GM12878 (cell line): ENCODE measurements around the gene ANKIB1. TPM values are rescaled to one million over a fixed set of nuclear protein-coding genes. Genes with fewer than 3 reads are reported as not detected.
A peak's percentile ranks its signal among the peaks of the same experiment; 100 is the strongest.

ENCODE experiments used
- ATAC-seq: fragments of 200-7000 bp; cut with Tn5 transposase; 3 replicates; pipeline ENCODE4 v1.9.1; 2020; ENCODE audit warnings: mild to moderate bottlenecking, moderate library complexity
- BruUV-seq: library from RNA; stranded (reverse); fragments of 400-500 nt; replicated peaks from 2 replicates; lab custom pipeline; 2021; lab: Mats Ljungman, UMichigan
- CTCF ChIA-PET: fragments of 300-600 bp; sonication (Branson Sonifier 250); formaldehyde crosslinking; extraction: SDS; loops from one replicate; lab custom pipeline; 2021; ENCODE audit warnings: inconsistent platforms; lab: Yijun Ruan, JAX
- POLR2A ChIA-PET: fragments of 350-600 bp; formaldehyde crosslinking; extraction: SDS; loops from one replicate; lab custom pipeline; 2021; ENCODE audit warnings: inconsistent platforms; lab: Charles Lee
- RAD21 ChIA-PET: fragments of 300-600 bp; sonication (Branson Sonifier 250); formaldehyde crosslinking; loops from one replicate; lab custom pipeline; 2023; ENCODE audit warnings: antibody characterized with exemption; ENCODE audit not compliant: unreplicated experiment; lab: Charles Lee
- SMC1A ChIA-PET: fragments of 300-600 bp; sonication (Branson Sonifier 250); formaldehyde crosslinking; loops from one replicate; lab custom pipeline; 2023; ENCODE audit not compliant: unreplicated experiment, uncharacterized antibody; lab: Charles Lee
- DNase-seq: peaks from one replicate; pipeline ENCODE4 v3.0.0-alpha.2; 2011; ENCODE audit warnings: low read depth, low spot score
- FAIRE-seq: peaks from 3 replicates; lab custom pipeline; 2011; peaks lifted over from hg19 to GRCh38; lab: Jason Lieb, UNC
- H2AFZ ChIP-seq: 2 replicates; pipeline ENCODE4 v1.6.0; 2011; ENCODE audit warnings: low read depth, low read length, control low read depth; ENCODE audit not compliant: control insufficient read depth
- H3K27ac ChIP-seq: 2 replicates; pipeline ENCODE4 v1.5.1; 2011; ENCODE audit warnings: control low read depth; ENCODE audit not compliant: control insufficient read depth, insufficient read depth
- H3K27me3 ChIP-seq, 2 experiments: replicated peaks in 1 of 2; 2 replicates each; pipeline versions ENCODE4 v1.6.0 to v1.6.1; 2011; ENCODE audit warnings: low read length in 1 of 2; ENCODE audit not compliant: control insufficient read depth in 2 of 2, insufficient read depth in 2 of 2
- H3K36me3 ChIP-seq, 2 experiments: 2 replicates each; pipeline ENCODE4 v1.5.1; 2011; ENCODE audit warnings: low read length in 1 of 2; ENCODE audit not compliant: control insufficient read depth in 2 of 2, insufficient read depth in 2 of 2
- H3K4me1 ChIP-seq: 2 replicates; pipeline ENCODE4 v1.6.1; 2011; ENCODE audit warnings: mild to moderate bottlenecking, low read length, moderate library complexity, mixed read lengths; ENCODE audit not compliant: control insufficient read depth, insufficient read depth
- H3K4me2 ChIP-seq: 2 replicates; pipeline ENCODE4 v1.6.0; 2011; ENCODE audit warnings: control low read depth; ENCODE audit not compliant: control insufficient read depth, insufficient read depth
- H3K4me3 ChIP-seq: fragments of 200-600 bp; sonication (generic); 2 replicates; pipeline ENCODE4 v1.5.1; 2016
- H3K79me2 ChIP-seq: 2 replicates; pipeline ENCODE4 v1.6.0; 2011; ENCODE audit warnings: low read length; ENCODE audit not compliant: control insufficient read depth, insufficient read depth
- H3K9ac ChIP-seq: 2 replicates; pipeline ENCODE4 v1.8.0; 2011; ENCODE audit warnings: low read length, control low read depth, mixed read lengths; ENCODE audit not compliant: control insufficient read depth, insufficient read depth
- H3K9me3 ChIP-seq: replicated peaks from 3 replicates; pipeline ENCODE4 v1.5.1; 2011; ENCODE audit warnings: mild to moderate bottlenecking, low read length; ENCODE audit not compliant: control insufficient read depth, insufficient read depth
- H4K20me1 ChIP-seq: 2 replicates; pipeline ENCODE4 v1.6.0; 2011; ENCODE audit not compliant: control insufficient read depth, insufficient read depth
- ASH2L ChIP-seq: fragments of 300-600, 200-600 bp; sonication (generic); IDR thresholded peaks from 2 replicates; pipeline ENCODE4 v1.6.1; 2017; ENCODE audit warnings: low read depth, mild to moderate bottlenecking, borderline replicate concordance
- CHD4 ChIP-seq: fragments of 200-600 bp; sonication (generic); IDR thresholded peaks from 2 replicates; pipeline ENCODE4 v1.6.1; 2016; ENCODE audit warnings: mild to moderate bottlenecking
- ETV6 ChIP-seq, 2 experiments: fragments of 450-650 bp in 1 of 2; IDR thresholded peaks in 1 of 2; conservative IDR thresholded peaks in 1 of 2; 2 replicates each; pipeline ENCODE4 v1.6.1; 2014; ENCODE audit warnings: antibody characterized with exemption in 1 of 2, borderline replicate concordance in 1 of 2, low read depth in 1 of 2, mild to moderate bottlenecking in 1 of 2, moderate library complexity in 1 of 2
- PAX5 ChIP-seq: IDR thresholded peaks from 2 replicates; pipeline ENCODE4 v1.6.1; 2011; ENCODE audit warnings: low read depth, low read length, borderline replicate concordance
- SP1 ChIP-seq: IDR thresholded peaks from one replicate; pipeline ENCODE4 v1.6.1; 2011; ENCODE audit warnings: low read depth, low read length
- SUPT20H ChIP-seq: IDR thresholded peaks from 2 replicates; pipeline ENCODE4 v1.6.1; 2011; ENCODE audit warnings: low read depth, mild to moderate bottlenecking, low read length, moderate library complexity, borderline replicate concordance; ENCODE audit not compliant: control insufficient read depth
- WRNIP1 ChIP-seq: IDR thresholded peaks from 2 replicates; pipeline ENCODE4 v1.6.1; 2011; ENCODE audit warnings: low read depth, low read length, improper control_type of control experiment, borderline replicate concordance
- WGBS: methylation state at CpG from one replicate; pipeline ENCODE4 v1.1.6; 2016; ENCODE audit warnings: low lambda C conversion rate; ENCODE audit not compliant: insufficient replicate concordance, insufficient coverage; ENCODE audit errors: missing lambda C conversion rate; 5-methylcytosine and 5-hydroxymethylcytosine counted together
- in situ Hi-C: fragments of 300-500 bp; cut with MboI; formaldehyde crosslinking; loops from 9 replicates; pipeline ENCODE4 v1.14.3; 2018; ENCODE audit warnings: mixed read lengths
- intact Hi-C: fragments of 100-400 bp; cut with micrococcal nuclease; formaldehyde crosslinking; loops from one replicate; pipeline ENCODE4 v1.14.2; 2022; ENCODE audit not compliant: unreplicated experiment
- polyA plus RNA-seq, 11 experiments: library from polyadenylated mRNA; depleted of rRNA in 4 of 11; unstranded in 6 of 11; stranded (reverse) in 5 of 11; fragments of >200 nt; fragmentation: Nextera tagmentation in 4 of 11; fragmentation: Illumina TruSeq in 1 of 11; extraction: Ambion mirVana in 4 of 11; extraction: Trizol in 1 of 11; gene quantifications; 1 replicate in 1 of 11; 2 replicates in 10 of 11; pipeline versions ENCODE4 v1.2.1 to v1.2.3, GENCODE V29; 2011 to 2016; ENCODE audit warnings: inconsistent platforms in 2 of 11, missing spikeins in 2 of 11, low read depth in 1 of 11
- total RNA-seq, 4 experiments: library from RNA; depleted of rRNA in 3 of 4; stranded (reverse); fragments of >200 nt in 3 of 4; fragmentation: Illumina TruSeq in 1 of 4; extraction: Trizol in 1 of 4; gene quantifications; 2 replicates each; pipeline versions ENCODE4 v1.2.1 to v1.2.3, GENCODE V29; 2013 to 2021
- TF ChIP-seq, protein P1 (sequence below): fragments of 450-650 bp; IDR thresholded peaks from 2 replicates; pipeline ENCODE4 v1.6.1; 2017; ENCODE audit warnings: antibody characterized with exemption, mild to moderate bottlenecking, moderate library complexity

ANKIB1 gene
- total and polyA plus RNA-seq, 10 of the 15 experiments (the other 5 are each of a cell fraction or from before 2014, with no cell fraction given), result 9.0 to 54.0 (median 21.9) TPM

DNA sequence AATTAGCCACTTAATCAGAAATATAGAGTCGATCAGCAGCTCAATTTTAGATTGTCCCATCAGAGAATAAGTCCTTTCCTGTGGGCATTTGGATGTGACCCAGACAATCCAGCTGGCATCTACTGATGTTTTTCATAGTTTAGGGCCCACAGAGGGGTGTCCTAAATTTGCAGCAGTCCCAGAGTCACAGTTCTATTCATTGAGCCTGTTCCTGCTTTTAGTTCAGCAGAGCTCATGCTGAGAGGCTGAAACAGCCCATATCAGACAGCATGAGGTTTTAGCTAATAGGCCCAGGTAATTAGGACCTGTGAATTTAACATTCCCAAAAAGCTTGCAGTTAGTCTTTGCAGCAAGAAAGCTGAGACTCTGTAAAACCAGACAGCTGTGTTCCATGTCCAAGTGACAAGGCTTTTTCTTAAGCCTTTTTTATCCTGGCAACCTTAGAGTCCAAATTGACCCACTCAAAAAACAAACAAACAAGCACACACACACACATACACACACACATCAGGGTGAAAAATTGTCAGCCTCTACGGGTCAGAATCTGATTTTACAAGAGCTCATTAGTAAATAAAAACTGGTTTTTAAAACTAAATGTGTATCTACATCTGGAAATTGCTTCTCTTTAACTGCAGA is 33.7 kb downstream of the ANKIB1 start:
- H3K36me3 ChIP-seq, result peaks cover 0 to 5% of the 10 kb centered on the region in 2 experiments; a peak in 1 of 4 replicates
- POLR2A ChIA-PET, result interaction anchor here (1.3 kb wide), 1 partner anchor 10 kb away, joined by 5 read pairs; no protein-coding TSS in a partner anchor
- TSS peak; percentile 6 for BruUV-seq
- no peak for TF ChIP-seq WRNIP1
- no peak for TF ChIP-seq CHD4
- TF ChIP-seq SP1, result no peak
- TF ChIP-seq, protein P1, sequence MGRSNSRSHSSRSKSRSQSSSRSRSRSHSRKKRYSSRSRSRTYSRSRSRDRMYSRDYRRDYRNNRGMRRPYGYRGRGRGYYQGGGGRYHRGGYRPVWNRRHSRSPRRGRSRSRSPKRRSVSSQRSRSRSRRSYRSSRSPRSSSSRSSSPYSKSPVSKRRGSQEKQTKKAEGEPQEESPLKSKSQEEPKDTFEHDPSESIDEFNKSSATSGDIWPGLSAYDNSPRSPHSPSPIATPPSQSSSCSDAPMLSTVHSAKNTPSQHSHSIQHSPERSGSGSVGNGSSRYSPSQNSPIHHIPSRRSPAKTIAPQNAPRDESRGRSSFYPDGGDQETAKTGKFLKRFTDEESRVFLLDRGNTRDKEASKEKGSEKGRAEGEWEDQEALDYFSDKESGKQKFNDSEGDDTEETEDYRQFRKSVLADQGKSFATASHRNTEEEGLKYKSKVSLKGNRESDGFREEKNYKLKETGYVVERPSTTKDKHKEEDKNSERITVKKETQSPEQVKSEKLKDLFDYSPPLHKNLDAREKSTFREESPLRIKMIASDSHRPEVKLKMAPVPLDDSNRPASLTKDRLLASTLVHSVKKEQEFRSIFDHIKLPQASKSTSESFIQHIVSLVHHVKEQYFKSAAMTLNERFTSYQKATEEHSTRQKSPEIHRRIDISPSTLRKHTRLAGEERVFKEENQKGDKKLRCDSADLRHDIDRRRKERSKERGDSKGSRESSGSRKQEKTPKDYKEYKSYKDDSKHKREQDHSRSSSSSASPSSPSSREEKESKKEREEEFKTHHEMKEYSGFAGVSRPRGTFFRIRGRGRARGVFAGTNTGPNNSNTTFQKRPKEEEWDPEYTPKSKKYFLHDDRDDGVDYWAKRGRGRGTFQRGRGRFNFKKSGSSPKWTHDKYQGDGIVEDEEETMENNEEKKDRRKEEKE, result no peak
- no peak for TF ChIP-seq ETV6 (conservative IDR thresholded peaks at IDR 0.05 in 1 of 2, IDR thresholded peaks at IDR 0.05 in 1 of 2; ENCODE audit: borderline replicate concordance in 1 of 2, low read depth in 1 of 2)
- no peak for TF ChIP-seq ASH2L
- TF ChIP-seq SUPT20H, result no peak
- no peak for TF ChIP-seq PAX5
- no peak overlapping the region for H3K27ac ChIP-seq
- FAIRE-seq, result no peak
- in situ Hi-C loops, result no loop called here
- SMC1A ChIA-PET, result interaction anchor here (0.9 to 2.5 kb wide), 6 partner anchors 8 to 58 kb away, joined by 3 to 13 read pairs (median 6); no protein-coding TSS in a partner anchor
- intact Hi-C loops, result no loop called here
- no peak for ATAC-seq
- peaks cover 12% of the 10 kb centered on the region for H3K9me3 ChIP-seq
- H3K4me3 ChIP-seq, result no peak overlapping the region
- H3K9ac ChIP-seq, result no peak overlapping the region
- peaks cover 10% of the 10 kb centered on the region; the same call in 1 of the 2 replicates for H3K4me1 ChIP-seq
- peaks cover 36% of the 10 kb centered on the region for H3K79me2 ChIP-seq
- no peaks in the 10 kb centered on the region for H4K20me1 ChIP-seq
- DNase-seq, result no peak
- RAD21 ChIA-PET, result interaction anchor here (1.4 kb wide), 1 partner anchor 9 kb away, joined by 3 read pairs; no protein-coding TSS in a partner anchor
- no peaks in the 10 kb centered on the region for H3K27me3 ChIP-seq
- CTCF ChIA-PET, result interaction anchor here (1.3 to 1.9 kb wide), 3 partner anchors 8 to 34 kb away, joined by 3 to 6 read pairs (median 3); partner anchors contain the start of genes ANKIB1 and KRIT1
- no peak overlapping the region for H2AFZ ChIP-seq
- WGBS, result 95% methylated on average over 2 of the region's 2 CpGs
- no peak overlapping the region for H3K4me2 ChIP-seq
